Cerebellar nuclear complex (tissue), 1 donor: ENCODE data around the gene KAT7.

Experiments
- DNase-seq, 2 experiments: peaks; one replicate each; lab custom pipeline; 2025; lab: John Stamatoyannopoulos, UW

KAT7 gene

DNA sequence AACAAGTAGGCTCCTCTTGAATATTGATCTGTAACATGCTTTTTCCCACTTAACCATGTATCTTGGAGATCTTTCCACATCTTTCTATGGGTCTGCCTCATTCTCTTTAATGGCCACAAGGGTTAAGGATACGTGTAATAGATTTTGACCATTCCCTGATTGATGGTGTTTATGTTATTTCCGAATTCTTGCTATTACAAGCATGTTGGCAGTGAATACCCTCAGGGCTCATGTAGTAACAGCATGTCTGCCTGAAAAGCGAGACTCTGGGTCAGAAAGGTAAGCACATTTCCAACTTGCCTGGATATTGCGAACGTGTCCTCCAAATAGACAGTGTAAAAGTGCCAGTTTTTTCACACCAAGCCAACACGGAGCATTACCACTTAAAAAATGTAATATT is 54.4 kb downstream of the KAT7 start:
- DNase-seq, result no peak

DNA sequence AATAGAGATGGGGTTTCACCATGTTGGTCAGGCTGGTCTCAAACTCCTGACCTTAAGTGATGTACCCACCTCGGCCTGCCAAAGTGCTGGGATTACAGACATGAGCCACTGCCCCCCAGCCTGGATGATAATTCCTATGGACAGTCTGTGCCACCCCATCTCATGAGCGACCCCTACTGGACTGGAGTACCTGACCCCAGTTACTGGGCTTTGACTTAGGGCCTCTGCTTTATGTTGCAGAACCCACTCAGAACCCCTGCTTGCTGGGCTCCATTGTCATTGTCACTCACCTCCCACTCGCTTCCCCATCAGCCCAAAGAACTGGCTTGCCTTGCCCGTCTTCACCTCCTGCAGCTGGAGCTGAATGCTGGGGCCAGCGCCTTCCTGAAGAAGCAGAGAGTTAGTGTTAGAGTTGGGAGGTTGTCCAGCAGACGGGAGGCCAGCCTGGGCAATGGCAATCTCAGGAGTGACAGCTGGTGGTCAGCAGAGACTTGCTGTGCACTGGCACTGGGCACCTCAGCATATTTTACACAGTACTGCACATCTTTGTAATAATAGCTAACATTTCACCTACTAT is 55.4 kb downstream of the KAT7 start:
- DNase-seq, result no peak

DNA sequence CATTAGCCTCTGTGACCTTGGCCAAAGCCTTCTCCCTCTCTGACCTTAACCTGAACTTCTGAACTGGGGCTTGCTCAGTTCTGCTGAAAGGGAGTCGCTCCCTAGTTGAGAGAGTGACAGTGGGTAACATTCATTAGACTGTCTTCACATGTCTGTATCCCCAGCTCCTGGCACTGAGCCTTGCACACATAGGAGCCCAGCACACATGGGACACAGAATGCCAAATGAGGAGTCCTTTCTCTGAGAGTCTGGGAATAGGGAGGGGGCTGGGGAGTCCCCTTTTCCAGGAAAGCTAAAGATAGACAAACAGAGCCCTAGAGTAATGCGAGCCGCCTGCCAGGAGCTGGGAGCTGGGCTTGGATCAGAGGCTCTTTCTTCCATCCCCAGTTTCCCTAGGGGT is 56.8 kb downstream of the KAT7 start:
- no peak for DNase-seq

DNA sequence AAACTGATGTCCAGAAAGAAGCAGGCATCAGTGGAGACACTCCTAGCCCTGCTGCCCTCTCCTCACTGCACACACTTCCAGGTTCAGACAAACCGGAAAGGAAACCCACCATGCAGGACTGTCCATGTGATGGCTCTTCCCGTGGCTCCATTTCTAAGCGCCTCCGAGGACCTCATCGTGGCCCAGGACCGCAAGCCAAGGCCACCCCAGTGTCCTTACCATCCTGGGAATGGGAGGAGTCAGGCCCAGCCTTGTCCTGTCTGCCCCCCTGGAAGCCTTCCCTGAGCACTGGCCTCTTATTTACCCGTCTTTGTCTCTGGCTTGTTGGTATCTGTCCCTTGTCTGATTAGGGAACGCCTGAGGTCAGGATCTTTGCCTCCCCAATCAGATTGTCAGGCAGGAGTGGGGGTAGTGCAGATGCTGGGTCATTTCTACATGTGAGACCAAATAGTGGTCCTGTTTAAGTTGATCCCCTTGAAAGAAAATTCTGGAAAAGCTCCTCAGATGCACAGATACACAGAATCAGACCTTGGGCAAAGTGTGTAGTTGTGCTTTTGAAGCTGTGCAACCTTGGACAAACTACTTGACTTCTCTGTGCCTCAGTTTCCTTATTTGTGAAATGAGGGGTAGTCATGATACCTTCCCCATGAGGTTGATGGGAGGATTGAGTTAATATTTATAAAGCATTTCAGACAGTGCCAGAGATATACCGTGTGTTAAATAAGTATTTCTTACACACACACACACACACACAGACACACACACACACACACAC is 58.6 kb downstream of the KAT7 start:
- DNase-seq, result no peak

DNA sequence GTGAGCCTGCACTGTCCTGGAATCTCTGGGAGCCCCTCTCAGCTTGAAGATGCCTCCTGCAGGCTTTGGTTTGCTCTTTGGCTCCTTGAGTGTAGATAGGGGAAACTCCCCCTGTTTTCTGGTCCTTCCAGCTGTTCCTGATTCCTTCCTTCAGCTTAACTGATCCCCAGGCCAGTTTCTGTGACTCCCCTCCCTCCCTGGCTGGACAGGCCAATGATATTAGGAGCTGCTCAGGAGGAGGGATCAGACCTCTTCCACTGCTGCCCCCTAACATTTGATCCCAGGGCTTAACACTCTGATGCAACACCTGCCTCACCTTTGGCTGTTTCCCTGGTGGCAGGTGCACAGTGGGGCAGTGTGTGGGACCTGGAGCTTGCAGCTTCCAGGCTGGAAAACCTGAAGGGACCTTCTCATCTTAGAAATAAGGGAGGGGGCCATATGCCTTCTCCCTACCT is 59.6 kb downstream of the KAT7 start, which contains the start of gene TAC4:
Gene TAC4 (minus strand): TSS at position 51 of the 455 bp plus-strand sequence. CDS start 52 bp downstream, outside the sequence.
- no peak for DNase-seq

DNA sequence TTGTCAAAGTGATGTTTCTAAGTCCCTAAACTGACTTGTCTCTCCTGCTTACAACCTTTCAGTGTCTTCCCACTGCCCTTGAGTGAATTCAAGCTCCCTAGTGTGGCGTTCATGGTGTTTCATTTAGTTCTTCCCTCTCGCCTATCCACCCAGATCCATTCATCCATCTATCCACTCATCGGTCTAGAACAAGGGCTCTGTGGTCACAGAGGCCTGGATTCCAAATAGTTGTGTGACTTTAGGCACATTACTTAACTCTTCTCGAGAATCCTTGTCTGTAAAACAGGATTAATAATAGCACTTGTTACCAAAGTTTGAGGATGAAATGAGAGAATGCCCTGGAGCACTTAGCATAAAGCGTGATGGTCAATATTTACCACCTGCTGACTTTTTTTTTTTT is 60.3 kb downstream of the KAT7 start:
- DNase-seq, result no peak

DNA sequence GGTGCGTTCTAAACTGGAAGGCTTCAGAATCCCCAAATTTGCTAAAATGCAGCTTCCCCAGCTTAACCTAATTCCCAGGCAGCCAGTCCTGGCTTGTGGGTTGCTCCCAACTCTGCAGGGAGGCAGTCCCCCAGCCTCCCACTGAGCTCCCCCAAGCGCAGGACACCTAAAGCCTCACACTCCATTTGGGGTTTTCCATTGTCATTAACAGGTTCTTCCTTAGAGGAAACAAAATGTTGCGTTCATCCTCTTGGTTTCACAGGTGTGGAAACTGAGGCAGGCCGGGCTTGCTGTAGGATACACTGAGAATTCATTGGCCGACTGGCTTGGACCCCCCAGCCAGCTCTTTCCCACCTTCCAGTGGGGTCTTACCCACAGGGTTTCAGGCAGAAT is 61.7 kb downstream of the KAT7 start:
- DNase-seq, result no peak

DNA sequence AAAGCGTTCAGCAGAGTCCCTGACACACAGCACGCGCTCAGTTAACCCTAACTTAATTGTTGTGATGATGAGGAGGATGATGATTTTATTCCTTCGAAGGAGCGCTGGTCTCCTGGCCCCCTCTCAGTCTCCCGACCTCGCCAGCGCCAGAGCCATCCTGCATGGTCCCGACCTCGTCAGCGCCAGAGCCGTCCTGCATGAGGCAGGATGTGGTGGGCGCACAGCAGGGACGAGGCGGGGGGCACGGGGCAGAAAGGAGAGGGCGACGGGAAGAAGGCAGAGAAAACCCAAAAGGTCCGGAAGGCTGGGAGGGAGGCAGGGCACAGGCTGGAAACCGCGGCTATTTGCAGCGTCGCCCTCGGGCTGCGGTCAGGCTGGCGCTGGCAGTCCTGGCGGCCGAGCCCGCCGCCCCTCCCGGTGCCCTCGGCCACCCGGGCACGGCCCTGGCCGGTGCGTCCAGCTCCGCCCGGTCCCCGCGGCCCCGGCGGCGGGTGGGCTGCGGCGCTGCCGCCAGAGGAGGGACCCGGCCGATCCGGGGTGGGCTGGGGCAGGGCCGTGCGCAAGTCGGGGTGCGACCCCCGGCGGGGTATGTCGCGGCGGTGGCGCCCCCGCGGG is 62.4 kb downstream of the KAT7 start:
- no peak for DNase-seq

DNA sequence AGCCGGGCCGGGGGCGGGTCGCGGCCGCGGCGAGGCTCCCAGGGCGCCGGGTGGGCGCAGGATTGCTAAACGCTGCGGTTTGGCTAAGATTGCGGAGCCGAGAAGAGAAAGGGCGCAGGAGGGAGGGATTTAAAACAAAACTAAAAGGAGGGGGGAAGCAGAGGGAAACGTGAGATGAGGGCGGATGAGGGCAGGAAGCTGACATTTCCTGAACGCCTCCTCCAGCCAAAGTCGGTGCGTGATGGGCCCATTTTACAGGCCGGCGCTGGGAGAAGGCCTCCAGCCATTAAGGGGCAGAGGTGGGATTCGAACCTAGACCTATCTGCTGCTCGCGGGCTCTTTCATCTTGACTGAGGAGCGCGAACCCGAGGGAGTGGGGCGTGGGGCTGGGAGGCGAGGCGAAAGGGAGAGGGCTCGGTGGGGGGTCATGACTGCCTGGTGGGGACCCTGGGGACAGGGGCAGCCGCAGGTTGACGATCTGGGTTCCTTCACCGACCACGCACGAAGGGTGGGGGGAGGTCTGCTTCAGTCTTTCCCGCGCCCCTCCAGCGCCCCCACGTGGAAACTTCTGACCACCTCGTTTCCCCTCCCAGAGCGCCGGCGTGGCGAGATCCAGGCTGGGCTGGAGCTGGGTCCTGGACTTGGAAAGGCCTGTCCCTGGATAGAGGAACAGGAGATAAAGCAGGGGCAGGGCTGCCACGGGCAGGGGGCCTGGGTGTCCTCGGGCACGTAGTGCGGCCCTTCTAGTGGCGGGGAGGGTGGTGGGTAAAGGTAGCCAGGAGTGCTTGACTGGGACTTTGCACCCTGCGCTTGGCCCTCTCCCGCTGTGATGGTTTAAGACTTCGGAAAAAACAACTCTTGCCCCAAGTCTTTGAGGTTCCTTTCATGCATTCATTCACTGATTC is 63.2 kb downstream of the KAT7 start:
- no peak for DNase-seq

DNA sequence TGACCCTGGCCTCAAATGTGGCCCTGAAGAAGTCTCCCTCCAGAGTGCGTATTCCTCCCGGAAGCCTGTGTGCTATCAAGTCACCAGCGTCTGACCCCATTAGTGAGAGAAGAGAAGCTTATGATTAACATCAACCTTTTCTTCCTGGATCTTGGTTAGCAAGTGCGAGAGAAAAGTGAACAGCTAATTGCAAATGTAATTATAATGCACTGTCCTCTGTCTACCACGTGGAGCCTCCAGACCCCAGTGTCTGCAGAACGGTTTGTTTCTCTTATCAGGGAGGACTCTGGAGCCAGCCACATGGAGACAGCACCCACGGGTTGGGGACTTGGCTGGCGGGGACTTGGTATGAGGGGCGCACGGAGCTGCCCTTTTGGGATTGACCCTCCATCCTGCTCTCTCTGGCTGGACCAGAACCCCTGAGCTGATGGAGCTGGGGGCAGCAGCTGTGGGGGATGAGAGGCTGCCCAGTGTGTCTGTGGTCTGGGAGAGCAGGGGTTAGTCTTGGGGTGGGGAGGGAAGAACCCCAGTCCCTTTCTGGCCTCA is 65.1 kb downstream of the KAT7 start:
- no peak for DNase-seq

DNA sequence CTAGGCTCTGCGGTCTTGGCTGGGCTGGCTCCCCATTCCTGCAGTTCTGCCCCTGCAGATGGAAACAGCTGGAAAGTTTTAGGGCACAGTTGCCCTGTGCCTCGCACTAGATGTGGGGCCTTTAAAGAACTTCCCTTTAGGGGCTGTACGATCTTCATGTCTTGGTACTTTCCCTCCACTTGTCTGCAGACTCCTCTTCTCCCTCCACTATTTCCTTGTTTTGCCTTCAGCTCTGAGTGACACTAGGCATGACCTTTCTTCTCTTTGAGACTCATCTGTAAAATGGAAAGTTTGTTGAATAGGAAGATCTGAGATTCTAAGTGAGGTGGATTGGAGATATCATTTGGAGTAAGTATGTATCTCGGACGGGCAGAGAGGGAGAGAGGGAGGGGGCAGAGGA is 65.6 kb downstream of the KAT7 start:
- no peak for DNase-seq

DNA sequence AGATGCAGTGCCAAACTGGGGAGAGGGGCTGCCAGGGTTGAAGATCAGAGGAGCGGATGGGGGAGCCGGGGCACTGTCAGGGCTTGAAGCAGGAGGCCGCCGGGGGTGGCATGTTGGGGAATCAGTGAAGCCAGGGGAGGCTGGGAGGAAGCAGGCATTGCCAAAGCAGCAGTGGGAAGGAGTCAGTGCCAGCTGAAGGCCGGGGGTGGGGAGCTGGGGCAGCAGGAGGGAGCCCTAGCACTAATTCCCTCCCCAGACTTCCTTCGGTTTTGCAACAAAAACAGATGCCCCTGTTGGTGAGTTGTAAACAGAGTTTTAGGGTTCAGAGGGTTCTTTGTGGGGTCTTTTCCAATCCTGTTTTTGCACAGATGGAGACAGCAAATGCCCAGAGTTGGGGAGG is 70.3 kb downstream of the KAT7 start:
- DNase-seq, result peak in 1 of 2 experiments; percentile 35

DNA sequence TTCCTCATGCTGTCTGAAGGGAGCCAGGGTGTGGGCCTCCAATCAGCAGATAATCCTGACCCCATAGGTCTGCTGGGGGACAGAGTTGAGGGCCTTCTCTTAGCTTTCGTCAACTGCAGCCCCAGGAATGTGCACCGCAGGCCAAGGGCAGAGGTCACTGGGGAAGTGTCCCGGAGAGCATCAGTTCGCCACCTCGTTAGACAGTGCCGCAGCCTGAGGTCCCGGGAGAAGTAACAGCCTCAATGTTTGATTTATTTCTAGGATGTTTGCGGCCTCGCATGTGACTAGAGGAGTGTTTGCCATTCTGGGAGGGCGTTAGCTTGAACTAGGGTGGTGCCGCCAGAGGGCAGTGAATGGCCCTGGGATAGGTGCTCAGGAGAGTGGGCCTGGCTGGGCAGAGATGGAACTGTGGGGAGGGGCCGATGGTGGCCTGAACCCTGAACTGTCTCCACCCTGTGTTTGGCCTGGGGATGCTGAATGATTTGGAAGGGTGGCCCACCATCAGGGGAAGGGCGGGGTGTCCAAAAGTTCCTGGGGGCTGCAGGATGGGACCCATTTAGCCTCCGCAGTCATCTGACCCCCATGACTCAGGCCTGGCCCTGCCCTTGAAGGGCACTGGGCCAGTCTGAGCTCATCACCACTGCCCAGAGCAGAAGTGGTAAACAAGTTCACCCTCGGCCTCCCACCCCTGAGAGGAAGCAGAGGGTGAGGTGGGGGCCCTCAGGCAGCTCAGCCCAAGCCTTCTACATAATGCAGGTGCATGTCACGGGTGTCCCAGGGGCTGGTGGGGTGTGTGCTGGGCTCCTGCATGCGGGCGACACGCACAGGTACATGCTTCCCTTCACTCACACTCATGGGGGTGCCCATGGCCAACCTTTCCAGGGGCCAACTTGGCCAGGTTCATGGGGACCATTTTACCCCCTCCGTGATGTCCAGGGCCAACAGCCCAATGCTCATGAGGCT is 71.8 kb downstream of the KAT7 start:
- DNase-seq, result no peak

DNA sequence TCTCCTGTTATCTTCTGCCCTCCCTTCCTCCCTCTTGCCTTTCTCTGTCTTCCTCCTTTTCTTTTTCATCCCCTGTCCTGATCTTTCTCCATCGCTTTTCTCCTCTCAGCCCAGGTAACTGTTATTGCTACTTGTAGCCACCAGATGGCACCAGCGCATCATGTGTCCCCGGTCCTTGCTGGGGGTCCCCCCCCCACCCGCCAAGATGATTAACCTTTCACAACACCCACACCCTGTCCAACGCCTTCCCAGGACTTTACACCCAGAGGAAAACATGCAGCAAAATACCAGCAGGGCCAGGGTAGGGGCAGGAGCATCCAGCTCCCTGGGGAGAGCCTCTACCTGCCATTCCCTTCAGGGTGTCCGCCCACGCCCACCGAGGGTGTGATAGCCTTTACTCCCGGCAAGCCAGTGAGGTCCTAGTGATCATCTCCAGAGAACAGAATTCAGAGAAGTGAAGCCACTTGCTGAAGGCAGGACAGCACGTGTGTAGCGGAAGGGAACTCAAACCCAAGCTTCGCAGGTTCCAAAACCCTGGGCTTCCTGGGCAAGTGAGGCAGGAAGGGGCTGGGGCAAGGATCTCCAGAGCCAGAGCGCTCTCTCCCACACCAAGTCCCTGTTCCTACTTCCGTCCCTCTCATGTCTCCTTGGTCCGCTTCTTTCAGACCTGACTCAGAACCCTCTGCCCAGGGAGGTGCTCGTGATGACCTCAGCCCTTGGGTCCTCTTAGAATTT is 72.8 kb downstream of the KAT7 start:
- DNase-seq, result no peak

DNA sequence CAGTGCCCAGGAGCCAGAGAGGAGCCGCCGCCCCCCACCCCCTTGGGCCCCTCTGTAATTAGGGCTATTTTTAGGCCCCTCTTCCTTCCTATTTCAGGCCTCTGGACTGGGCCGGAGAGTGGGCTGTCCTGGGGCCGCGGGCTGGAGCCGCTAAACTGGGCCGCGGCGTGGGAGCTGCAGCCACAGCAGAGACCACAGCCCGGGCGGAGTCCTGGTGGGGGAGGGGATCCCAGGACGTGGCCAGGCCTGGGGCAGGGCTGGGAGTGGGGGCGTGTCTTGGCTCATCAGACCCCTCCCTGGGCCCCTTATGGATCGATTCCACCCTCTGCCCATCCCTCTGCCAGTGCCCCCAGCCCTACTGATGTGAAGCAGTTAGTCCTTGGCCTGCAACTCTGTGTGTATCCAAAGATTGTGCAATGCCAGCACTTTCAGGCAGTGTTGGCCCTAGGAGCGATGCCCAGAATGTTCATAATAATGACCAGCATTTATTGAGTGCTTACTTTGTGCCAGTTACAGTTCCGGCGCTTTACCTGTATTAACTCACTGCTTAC is 74.4 kb downstream of the KAT7 start:
- no peak for DNase-seq

DNA sequence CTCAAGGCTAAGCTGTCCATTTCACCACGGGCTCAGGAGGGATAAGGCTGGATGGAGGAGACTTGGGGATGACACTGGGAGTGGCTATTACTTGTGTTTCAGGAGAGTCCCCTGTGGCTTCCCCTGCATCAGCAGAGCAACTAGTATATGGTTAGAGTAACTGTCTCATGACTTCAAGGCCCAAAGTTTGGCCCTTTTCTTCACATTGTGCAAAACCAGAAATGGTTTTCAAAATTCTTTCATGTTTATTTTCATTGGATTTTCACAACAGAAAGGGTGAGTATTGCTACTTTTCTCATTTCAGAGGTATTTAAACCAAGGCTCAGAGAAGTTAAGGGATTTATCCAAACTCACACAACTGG is 77.5 kb downstream of the KAT7 start:
- no peak for DNase-seq

DNA sequence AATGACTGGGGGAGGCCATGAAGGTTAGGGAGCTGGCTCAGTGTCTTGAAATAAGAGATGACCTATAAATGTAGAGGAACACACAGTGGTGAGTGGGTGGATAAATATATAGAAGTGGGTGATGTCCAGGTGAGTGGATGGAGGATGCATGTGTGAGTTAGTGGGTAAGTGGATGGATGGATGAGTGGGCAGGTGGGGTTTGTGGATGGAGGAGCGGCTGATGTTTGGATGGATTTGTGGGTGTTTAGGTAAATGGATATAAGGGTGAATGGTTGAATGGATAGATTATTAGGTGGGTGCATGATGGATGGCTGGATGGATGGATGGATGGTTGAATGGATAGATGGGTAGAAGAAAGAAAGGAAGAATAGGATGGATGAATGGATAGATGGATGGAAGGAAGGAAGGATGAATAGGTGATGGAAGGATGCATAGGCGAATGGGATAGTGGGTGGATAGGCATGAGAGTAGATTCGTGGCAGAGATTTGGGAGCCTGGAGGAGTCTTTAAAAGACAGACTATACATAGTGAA is 78.5 kb downstream of the KAT7 start:
- no peak for DNase-seq

DNA sequence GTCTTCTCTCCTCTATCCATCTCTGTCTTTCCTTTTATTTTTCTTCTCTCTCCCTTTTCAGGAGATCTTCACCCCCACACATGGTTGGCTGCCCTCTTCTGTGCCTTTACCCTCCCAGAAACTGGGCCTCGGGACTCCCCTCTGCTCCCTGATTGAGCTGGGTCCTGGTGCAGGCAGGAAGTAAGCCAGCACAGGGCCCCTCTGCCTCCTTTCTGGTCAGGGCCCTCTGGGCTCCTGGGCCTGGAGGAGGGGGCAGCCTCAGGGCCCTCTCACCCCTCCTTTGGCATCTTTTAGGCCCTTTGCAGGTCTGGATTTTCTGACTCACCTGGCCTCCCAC is 80.5 kb downstream of the KAT7 start:
- DNase-seq, result no peak

DNA sequence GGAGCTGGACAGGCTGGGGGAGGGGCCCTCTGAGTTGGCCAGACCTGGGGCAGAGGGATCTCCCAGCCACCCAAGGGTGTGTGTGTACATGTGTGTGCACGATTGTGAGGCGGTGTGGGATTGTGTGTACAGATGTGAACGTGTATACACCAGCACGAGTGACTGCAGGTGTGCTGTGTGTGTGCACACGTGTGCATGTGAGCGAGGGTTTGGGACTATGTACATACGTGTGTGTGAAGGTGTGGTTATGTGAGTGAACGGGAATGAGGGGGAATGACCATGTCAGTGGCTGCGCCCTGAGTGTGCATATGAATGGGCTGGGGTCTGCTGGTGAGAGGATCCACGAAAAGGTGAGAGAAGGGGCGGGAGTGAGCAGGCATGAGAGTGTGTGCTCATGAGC is 81.8 kb downstream of the KAT7 start:
- no peak for DNase-seq

DNA sequence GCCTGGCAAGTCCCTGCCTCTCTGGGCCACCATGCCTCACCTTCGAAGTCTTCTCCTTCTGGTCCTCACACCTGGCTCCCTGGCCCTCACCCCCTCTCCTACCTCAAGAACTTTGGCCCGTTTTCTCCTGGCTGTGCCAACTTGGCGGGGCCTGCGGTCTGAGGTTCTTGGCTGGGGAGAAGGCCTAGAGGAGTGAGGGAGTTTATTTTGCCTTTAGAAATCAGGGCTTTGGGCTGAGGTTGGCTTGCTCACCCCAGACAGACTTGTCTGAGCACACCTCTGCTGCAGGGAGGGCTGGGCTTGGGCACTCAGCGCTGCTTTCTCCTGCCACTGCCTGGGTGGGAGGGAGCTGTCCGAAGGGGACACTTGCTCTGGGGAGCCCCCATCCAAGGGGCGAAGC is 82.7 kb downstream of the KAT7 start:
- DNase-seq, result no peak
